Left ventricle myocardium superior (tissue), 1 donor: ENCODE data around the gene WNT11. TPM values are rescaled to one million over a fixed set of nuclear protein-coding genes. Genes with fewer than 3 reads are reported as not detected.

Experiments
- ATAC-seq: fragments of 200-7000 bp; cut with Tn5 transposase; one replicate; pipeline ENCODE4 v1.9.1; 2020; ENCODE audit warnings: mild to moderate bottlenecking, moderate library complexity
- DNase-seq: peaks from one replicate; pipeline ENCODE4 v3.0.0-alpha.2; 2020
- intact Hi-C: fragments of 100-400 bp; cut with micrococcal nuclease; formaldehyde crosslinking; loops from one replicate; pipeline ENCODE4 v1.11.0; 2022
- long read RNA-seq: library from polyadenylated mRNA; unstranded; transcript quantifications from one replicate; pipeline ENCODE4 v2.0.0, GENCODE V29; 2021
- total RNA-seq: library from RNA; stranded (reverse); fragmentation: NEBNext Ultra II Directional; extraction: Animal tissue kit (Norgen Biotek cat#: 25700); gene quantifications from one replicate; pipeline ENCODE4 v1.2.1, GENCODE V29; 2021
- donor health status: DM: no; HTN: yes; CAD: no; lungs with severe emphysema.

The WNT11 gene
- total RNA-seq, result 15.2 TPM
- long read RNA-seq, partial matches to known transcripts, result 2 of 33 reads
- long read RNA-seq, other reads (novel, unspliced or antisense), result 27 of 33 reads

DNA sequence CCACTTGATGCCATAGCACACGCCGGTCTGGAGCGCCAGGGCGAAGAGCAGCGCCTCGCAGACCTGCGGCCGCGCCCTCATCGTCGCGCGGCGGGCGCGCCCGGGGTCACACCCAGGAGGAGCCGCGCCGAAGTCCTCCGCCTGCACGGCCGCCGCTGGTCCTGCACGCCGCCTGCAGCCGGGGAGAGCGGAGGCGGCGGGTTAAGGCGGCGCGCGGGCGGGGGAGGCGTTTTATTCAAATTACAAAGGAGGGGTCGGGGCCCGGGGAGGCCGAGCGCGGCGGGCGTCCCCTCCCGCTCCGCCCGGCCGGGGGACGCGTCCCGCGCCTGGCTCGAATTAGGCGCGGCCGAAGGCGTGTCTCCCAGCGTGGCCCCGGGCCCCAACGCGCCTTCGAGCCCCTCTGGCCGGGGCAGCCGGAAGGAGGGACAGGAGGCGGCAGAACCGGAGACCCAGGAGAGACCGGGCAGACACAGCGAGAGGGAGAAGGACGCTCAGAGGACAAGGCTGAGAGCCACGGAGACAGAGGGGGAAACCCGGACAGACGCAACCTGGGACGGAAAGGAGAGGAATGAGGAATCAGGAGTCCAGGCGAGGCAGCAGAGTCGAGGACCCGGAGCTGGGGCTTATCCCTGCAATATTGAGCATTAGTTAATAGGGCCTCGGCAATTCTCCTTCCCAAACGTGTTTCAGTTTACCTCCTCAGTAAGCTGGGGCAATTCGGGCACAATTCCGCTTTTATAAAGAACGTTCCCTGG, at the start of gene WNT11:
WNT11 (minus strand) TSS at position 176 of the 755 bp plus-strand sequence; CDS start at position 81, 95 bp downstream.
- DNase-seq (peak; percentile 79), ATAC-seq (peak; percentile 47)
- intact Hi-C loops, result no loop called here

- no peak for ATAC-seq
- intact Hi-C loops, result no loop called here
- DNase-seq, result no peak
These were observed 47.1 kb upstream of the WNT11 start for GRCh38 chr11:76253416-76253815.

DNA sequence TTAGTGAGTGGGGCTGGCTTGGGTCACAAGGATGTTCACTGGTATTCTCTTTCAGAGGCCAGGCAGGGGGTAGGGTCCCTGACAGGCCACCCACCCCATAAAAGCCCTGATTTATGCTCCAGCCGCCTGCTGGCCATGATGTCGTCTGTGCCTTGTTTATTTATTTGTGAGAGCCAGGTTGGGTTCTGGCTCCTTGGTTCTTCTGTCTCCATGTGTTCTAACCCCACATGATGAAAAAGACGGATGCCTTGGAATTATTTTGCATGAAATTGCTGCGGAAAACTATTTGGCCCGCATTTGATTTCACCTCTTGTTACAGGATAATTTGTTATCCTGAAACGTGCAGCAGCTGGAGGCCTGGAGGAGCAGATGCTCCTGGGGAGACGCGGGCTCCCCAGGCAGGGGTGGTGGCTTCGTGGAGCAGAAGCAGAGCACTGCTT, 46.3 kb upstream of the WNT11 start:
- no peak for DNase-seq
- ATAC-seq, result no peak
- intact Hi-C loops, result no loop called here

DNA sequence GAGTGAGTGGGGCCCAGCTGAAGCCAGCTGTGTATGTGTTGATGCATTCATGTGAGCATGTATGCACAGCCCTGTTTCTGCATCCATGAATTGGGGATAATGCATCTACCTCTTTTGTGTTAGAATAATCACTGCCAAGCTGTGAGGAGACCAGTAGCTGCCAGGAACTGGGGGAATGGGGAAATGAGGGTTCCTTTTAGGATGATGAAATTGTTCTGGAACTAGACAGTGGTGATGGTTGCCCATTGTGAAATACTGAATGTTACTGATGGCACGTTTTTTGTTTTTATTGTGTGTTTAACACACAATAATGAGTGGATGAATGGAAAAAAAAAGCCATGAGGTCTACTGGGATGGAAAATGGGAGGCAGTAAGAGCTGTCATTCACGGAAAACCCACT, 45.3 kb upstream of the WNT11 start:
- ATAC-seq (peak; percentile 38), DNase-seq (no peak)
- intact Hi-C loops, result no loop called here

DNA sequence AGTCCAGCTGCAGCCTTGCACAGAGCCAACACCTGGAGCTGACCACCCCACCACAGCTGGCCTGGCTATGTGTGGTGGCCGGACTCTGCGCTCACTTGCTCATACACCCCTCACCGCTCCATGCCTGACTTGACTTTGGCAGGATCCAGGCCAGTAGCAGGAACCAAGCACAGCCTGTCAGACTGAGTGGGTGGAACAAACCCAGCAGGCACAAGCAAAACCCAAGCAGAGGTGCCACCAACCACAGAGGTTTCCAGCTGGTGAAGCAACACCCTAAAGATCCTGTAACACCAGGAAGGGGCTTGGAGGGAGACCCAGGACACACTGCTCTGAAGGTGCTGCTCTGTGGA, 44.9 kb upstream of the WNT11 start:
- DNase-seq, result peak; percentile 28
- intact Hi-C loops, result no loop called here
- no peak for ATAC-seq

DNA sequence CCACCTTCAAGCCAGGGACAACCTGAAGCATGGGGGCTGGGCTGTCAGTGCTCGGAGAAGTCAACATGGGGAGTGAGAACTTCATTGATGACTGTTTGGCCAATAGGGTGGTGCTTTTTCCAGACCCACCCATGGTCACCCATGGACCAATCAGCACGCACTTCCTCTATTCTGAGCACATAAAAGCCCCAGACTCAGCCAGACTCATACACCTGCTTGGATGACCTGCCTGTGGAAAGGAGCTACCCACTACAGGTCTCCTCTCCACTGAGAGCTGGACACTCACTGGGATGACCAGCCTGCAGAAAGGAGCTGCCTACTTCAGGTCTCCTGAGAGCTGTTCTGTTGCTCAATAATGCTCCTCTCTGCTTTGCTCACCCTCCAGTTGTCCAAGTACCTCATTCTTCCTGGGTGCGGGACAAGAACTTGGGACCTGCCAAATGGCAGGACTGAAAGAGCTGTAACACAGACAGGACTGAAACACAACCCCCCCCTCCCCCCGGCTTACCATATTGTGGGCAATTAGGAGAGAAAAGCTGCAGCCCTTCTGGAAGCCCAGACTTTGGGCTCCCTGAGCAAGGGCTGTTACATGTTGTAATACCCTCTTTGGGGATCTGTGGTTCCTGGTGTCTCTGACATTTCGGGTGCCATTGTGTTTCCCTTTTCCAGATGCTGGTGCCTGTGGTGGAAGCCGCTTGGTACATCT, 44.4 kb upstream of the WNT11 start:
- ATAC-seq, result no peak
- intact Hi-C loops, result no loop called here
- no peak for DNase-seq

DNA sequence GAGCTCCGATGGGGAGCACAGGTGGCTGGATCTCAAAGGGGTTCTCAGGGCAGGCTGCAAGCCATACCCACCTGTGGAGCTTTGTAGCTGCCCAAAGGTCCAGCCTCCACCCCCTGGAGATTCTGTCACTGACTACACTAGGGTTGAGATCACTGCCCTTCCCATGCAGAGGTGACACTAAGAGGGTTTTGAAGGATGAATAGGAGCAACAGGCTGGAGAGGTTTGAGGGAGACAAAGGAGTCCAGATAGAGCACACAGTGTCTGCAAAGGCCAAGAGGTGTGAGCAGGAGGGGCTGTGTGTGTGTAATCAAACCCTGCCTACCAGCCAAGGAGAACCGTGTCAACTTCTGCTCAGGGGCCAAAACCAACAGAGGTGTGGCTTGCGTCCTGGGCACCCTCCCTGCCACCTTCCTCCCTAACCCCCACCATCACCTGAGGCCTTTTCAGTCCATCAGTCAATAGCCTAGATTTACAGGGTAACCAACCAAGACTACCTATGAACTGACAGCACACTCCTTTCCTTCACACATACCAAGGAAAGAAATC, 43.0 kb upstream of the WNT11 start:
- intact Hi-C loops, result no loop called here
- ATAC-seq (no peak), DNase-seq (no peak)

DNA sequence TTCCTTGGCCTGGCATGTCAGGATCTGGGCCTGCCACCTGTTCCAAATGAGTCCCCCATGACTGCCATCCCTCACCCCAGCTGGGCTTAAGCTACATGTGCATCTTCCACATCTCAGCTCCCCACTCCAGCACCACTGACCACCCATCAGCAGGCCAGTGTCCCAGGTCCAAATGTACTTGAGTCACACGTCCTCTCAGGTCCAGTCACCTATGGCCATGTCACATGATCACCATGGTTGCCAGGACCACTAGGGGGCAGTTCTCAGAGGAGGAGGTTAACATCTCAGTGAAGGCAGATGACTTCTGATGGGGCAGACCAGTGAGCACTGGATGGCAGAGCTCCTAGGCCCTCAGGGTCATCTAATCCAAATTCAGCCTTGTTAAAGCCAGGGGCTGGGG, 41.9 kb upstream of the WNT11 start:
- peak; percentile 15 for DNase-seq
- intact Hi-C loops, result no loop called here
- ATAC-seq, result no peak

DNA sequence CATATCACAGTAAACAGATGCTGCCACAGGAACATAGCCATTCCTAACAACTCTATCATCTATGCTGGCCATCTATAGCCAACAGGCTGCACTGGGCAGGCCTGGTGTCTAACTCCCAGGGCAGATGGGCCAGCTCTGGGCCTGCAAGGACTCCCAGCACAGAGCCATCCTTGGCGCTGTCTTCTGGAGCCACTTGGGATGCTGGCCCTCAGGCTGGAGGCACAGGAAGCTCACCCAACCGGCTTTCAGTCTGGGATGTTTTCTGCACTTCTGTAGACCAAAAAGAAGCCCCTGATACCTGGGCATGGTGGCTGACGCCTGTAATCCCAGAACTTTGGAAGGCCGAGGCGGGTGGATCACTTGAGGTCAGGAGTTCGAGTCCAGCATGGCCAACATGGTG, 40.8 kb upstream of the WNT11 start:
- DNase-seq, result no peak
- intact Hi-C loops, result no loop called here
- no peak for ATAC-seq

DNA sequence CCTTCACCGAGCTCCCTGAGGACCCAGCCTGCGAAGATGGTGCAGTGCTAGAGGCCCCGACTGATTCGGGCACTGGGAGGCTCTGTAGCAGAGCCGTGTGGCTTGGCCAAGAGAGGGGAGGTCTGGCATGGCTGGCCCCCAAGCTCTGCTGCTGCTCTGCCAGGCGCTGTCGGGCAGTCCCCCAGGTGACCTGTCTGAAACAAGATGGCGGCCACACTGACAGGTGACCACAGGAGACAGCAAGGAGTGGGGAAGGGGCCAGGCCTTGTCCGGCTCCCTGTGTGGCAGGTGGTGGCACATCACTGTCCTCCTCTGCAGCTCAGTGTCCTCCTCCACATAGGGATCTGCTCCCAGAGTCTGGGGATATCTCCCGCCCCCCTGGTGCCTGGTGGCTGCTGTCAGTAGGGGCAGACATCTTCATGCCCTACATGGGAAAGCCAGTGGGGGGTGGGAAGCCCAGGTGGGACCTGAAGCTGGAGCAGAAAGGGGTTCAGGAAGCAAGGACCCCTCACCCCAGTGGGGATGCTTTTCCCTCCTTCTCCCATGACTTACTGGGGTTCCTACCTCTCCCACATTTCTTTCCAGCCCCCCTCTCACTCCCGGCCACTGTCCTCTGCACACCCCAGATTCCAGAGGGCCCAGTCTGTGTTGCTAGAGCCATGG, 40.1 kb upstream of the WNT11 start:
- ATAC-seq (no peak), DNase-seq (peak; percentile 22)
- intact Hi-C loops, result no loop called here

- no peak for DNase-seq
- no peak for ATAC-seq
- intact Hi-C loops, result no loop called here
These were observed 39.4 kb upstream of the WNT11 start for GRCh38 chr11:76245720-76246119.

GRCh38 chr11:76244316-76244851, 38.1 kb upstream of the WNT11 start:
- intact Hi-C loops, result no loop called here
- DNase-seq (no peak), ATAC-seq (no peak)

GRCh38 chr11:76243957-76244285, 37.6 kb upstream of the WNT11 start:
- no peak for DNase-seq
- intact Hi-C loops, result no loop called here
- no peak for ATAC-seq

DNA sequence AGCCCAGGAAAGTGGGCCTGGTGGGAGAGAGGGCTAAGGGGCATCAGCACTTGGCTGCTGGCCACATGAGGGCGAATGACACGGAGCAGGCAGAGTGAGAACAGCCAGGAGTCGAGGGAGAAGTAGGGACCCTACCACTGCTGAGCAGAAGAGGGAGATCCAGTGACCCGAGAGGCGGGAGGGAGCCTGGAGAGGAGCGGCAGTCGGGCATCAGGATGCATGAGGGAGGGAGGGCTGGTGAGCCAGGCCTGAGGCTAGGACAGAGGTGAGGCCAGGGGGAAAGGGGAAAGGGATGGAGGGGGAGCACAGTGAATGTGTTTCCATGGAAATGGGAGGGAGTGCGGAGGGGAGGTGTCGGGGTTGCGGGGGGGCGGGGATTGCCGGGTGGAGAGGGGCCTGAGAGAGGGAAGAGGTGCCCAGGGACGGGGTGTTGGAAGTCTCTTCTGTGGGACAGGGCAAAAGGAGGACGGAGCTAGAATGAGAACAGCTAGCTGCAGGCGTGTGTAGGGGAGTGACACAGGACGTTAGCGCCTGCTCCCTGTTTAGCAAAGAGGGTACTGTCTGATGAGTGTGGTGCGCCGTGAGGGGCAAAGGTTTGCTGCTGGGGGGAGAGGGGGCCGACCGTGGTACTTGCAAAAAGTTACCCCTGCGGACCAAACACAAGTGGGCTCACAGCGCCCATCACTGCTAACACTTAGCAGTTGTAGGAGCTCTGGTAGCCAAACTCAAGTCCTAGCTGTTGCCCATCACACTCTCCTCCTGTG, 37.1 kb upstream of the WNT11 start:
- DNase-seq, result peak; percentile 13
- intact Hi-C loops, result no loop called here
- ATAC-seq, result no peak

DNA sequence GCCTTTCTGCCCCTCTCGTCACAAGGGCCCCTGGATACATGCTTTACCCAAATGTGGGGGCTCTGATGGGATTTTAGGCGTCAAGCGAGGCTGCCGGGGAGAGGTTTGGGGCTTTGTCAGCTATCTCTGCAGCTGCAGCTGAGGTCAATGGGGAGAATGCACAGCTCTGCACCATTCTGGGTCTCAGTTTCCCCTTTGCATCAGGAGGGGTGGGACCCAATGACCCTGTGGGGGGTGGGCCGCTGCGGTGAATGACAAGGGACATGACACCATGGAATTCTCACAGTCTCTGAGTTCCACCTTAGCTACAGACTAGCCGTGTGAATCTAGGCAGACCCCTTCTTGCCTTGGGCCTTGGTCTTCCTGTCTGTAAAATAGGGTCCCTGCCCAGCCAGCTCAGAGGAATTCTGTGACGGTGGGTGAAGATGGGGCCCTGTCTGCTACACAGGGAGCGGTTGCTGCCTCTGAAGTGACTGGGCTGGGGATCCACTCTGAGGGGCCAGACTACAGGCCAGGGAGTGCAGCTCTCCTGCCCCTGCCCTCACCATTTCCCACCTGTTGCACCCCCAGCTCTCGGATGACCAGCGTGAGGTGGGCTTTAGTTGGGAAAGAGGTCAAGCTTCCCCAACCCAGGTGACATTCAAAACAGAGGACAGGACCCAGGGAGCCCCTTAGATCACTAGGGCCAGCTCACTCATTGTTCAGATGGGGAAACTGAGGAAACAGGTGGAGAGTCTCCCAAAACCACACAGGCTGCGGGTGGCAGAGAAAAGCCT, 35.9 kb upstream of the WNT11 start:
- intact Hi-C loops, result no loop called here
- ATAC-seq (no peak), DNase-seq (peak; percentile 7)

- no peak for DNase-seq
- intact Hi-C loops, result no loop called here
- no peak for ATAC-seq
These were observed 35.1 kb upstream of the WNT11 start for GRCh38 chr11:76241243-76242000.

- DNase-seq (no peak), ATAC-seq (no peak)
- intact Hi-C loops, result no loop called here
These were observed 34.4 kb upstream of the WNT11 start for GRCh38 chr11:76240666-76241065.

- peak; percentile 20 for DNase-seq
- ATAC-seq, result no peak
- intact Hi-C loops, result no loop called here
These were observed 33.8 kb upstream of the WNT11 start for GRCh38 chr11:76240161-76240540.
